K562 treated with DMSO at 1 percent for 48 hours (cell line): ENCODE data around the gene RPL29. TPM values are rescaled to one million over a fixed set of nuclear protein-coding genes. Genes with fewer than 3 reads are reported as not detected.

Source experiments
- total RNA-seq: library from RNA; unstranded; fragments of 300-600 nt; gene quantifications from 2 replicates; pipeline ENCODE4 v1.2.3, GENCODE V29; 2022; ENCODE audit warnings: low replicate concordance; ENCODE audit errors: extremely low read depth

The RPL29 gene
- total RNA-seq = 1,192 TPM in 1 of 2 replicates, not detected in the other

DNA sequence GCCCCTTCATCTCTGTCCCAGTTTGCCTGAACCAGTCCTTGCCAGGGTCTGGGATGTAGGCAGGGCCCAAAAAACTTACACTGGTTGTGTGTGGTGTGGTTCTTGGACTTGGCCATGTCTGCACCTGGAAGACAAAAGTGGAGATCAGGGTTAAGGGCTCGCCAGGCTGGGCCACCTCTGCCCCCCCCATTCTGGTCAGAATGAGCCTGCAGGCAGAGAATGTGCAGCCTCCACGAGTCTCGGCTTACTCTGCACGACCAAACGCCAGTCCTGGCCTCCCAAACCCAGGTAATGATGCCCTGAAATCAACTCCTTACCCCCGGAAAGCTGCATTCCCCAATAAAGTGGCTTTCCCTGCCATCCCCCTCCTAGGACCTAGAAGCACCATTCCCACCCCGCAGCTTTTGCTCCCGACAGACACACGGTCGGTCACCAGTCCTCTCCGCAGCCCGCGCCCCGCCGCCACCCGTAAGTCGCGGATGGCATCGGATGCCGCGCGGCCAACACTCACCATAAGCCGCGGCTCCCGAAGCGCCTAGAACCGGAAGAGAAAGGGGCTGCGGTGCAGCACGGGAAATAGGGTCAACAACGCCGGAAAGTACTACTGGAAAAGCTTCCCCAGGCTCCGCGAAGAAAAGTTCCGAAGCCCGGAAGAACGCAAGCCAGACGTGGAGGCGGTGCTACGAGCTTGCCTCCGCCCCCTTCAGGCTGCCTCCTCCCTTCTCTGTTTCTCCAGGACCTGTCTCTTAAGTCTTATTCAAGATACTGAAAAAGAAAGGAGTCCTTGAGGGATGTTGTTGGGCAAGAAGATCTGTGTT, at the start of gene RPL29:
Gene RPL29 (minus strand): TSS at position 550 of the 818 bp plus-strand sequence. CDS start 434 bp downstream, at position 116.

DNA sequence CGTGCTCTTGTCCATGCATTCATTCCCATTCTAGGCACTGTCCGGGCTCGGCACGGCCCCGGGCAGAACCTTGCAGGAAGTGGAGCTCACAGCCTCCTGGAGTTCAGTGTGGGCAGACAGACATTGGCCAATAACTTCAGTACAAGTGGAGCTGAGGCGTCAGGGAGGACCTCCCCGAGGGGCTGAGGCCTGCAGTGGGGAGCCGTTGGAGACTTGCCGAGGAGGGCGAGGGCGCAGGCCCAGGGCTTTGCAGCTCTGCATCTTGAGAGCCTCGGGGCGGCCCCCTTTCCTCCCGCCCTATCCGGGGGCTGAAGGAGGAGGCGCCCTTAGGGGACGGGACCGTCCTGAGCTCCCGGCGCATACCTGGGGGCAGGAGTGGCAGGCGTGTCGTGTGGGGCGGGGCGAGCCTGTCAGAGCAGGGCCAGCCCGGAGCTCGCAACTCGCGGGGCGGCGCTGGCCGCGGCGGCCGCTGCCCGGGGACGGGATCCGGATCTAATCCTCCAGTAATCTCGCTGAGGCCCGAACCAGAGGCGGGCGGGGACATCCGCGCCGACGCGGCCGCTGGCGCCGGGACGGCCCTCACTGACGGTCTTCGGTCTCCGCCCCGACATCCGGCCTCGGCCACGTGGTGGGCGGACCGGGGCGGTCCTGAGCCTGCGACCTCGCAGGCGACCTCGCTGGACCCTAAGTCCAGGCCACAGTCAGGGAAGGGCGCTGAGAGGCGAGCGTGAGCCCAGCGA, 12.7 kb downstream of the RPL29 start, which contains the start of gene ACY1:
Gene ACY1 (plus strand): TSS at position 698 of the 740 bp plus-strand sequence. CDS start 530 bp downstream, outside the sequence.

DNA sequence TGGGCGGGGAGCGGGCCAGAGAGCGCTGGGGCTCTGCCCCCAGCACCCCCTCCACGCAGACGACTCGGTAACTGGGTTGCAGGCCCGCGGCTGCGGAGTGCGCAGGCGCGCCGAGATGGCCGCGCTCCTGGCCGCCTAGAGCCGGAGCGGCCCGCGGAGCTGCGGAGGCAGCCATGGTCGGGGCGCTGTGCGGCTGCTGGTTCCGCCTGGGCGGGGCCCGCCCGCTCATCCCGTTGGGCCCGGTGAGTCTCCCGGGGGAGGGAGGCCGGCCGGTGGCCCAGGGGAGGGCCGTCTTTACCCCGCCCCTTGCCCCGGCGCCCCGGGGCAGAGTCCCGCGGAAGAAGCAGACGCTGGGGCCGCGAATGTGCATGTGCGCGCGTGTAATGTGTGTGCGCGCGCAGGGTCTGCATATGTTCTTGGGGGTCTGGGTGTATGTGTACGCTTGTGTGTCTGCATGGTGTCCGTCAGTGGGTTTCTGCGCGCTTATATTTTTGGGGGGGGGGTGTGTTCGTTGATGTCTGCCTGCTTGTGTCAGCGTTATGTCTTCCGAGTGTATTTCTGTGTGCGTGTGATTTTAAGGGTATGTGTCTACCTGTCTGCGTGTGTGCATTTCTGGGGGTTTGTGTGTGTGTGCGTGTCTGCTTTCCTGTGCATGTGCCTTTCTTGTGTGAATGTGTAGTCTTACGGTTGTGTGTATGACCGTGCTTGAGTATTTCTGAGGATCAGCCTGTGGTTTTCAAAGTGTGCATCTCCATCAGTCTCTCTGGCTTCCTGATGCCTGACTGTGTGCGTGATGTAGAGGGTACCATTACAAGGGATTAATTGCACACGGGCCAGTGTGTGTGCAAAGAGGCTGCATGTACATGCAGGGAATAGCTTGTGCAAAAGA, 20.5 kb downstream of the RPL29 start, which contains the start of gene ABHD14A:
Gene ABHD14A (plus strand): TSS at position 102 of the 889 bp plus-strand sequence. CDS start 72 bp downstream, at position 174.

DNA sequence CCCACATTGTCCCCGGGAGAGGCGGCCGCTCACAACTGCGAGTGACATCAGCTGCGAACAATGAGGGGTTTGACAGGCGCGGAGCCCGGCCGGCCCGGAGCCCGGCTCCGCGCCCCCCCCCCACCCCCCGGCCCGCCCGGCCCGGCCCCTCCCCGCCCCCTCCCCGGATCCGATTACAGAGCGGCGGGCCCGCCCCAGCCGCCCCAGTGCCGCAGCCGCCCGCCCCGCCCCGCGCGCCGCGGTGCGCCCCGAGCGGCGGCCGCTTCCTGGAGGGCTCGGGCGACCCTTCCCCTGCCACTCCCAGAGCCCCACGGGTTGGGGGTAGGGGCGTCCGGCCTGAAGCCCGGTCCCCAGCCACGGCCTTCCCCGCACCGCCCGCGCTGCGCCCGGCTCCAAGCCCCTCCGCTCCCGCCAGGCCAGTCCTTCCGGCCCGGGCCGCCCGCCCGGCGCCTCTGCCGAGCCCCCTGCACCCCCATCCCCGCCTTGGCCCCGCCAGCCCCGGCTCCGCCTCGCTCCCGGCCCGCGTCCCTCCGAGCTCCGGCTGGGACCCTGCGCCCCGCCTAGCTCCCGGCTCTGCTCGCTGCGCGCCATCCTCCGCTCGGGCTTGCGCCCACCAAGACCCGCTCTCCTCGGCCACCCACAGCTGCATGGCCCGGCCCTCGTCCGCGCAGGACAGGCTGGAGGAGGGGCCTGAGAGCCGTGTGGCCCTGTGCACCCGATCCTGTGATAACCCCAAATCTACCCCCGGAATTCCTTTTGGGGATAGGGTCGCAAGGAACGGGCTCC, 28.1 kb downstream of the RPL29 start, which contains the start of gene PCBP4:
Gene PCBP4 (minus strand): TSS at position 71 of the 786 bp plus-strand sequence. CDS start 6,214 bp downstream, outside the sequence.

DNA sequence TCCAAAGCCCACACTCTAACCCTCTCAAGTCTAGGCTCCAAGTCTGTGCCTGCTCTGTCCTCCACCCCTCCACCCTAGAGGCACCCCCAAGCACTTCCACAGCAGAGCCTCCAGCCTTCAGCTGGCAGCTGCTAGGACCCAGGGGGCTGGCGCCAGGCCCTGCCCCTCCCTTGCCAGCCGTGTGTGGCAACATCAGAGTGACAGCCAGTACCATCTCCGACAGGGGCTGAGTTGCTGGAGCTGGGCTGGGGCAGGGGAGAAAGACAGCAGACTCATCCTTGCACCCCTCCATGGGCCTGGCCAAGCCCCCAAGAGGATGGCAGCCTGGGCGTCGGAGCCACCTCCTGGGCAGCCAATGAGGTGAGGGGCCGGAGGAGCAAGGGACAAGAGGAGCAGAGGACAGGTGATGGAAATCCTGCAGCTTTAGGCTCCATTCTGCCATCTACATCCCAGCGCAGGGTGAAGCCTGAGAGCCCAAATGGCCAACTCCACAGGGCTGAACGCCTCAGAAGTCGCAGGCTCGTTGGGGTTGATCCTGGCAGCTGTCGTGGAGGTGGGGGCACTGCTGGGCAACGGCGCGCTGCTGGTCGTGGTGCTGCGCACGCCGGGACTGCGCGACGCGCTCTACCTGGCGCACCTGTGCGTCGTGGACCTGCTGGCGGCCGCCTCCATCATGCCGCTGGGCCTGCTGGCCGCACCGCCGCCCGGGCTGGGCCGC, 40.4 kb downstream of the RPL29 start, which contains the start of gene GPR62:
Gene GPR62 (plus strand): TSS at position 207 of the 718 bp plus-strand sequence. CDS start 272 bp downstream, at position 479.

Other genes with a start within 250 kb of the RPL29 start
- not detected in 2 replicates for gene IQCF6, start 216.7 kb downstream of the RPL29 start, total RNA-seq
- gene IQCF2, start 134.3 kb downstream of the RPL29 start, total RNA-seq = not detected in 2 replicates
- gene IQCF5, start 120.3 kb downstream of the RPL29 start, total RNA-seq = not detected in 2 replicates
- gene IQCF1, start 92.5 kb downstream of the RPL29 start, total RNA-seq = not detected in 2 replicates
- not detected in 2 replicates for gene RRP9, start 54.0 kb downstream of the RPL29 start, total RNA-seq
- gene PARP3, start 53.5 kb downstream of the RPL29 start, total RNA-seq = not detected in 2 replicates
- not detected in 2 replicates for gene GPR62, start 40.5 kb downstream of the RPL29 start, total RNA-seq
- not detected in 2 replicates for gene PCBP4, start 28.4 kb downstream of the RPL29 start, total RNA-seq
- gene ABHD14B, start 21.8 kb downstream of the RPL29 start, total RNA-seq = 366 TPM in 1 of 2 replicates, not detected in the other
- not detected in 2 replicates for gene ABHD14A, start 20.8 kb downstream of the RPL29 start, total RNA-seq
- not detected in 2 replicates for gene ACY1, start 12.4 kb downstream of the RPL29 start, total RNA-seq
- gene DUSP7, start 60.7 kb upstream of the RPL29 start, total RNA-seq = not detected in 2 replicates
- not detected in 2 replicates for gene POC1A, start 158.5 kb upstream of the RPL29 start, total RNA-seq
- not detected in 2 replicates for gene ALAS1, start 202.3 kb upstream of the RPL29 start, total RNA-seq
- gene TLR9, start 229.8 kb upstream of the RPL29 start, total RNA-seq = not detected in 2 replicates
- 323 TPM in 1 of 2 replicates, not detected in the other for gene TWF2, start 243.3 kb upstream of the RPL29 start, total RNA-seq
- gene PPM1M, start 249.9 kb upstream of the RPL29 start, total RNA-seq = not detected in 2 replicates